ENCODE data around the gene PCDHGB6. TPM values are rescaled to one million over a fixed set of nuclear protein-coding genes. Genes with fewer than 3 reads are reported as not detected.
A peak's percentile ranks its signal among the peaks of the same experiment; 100 is the strongest.
"Not testable (repeated sequence)": the region's sequence is repeated elsewhere in the genome, so short reads cannot be mapped to it uniquely, and the experiment has no call there.

Gene PCDHGB6
- total and polyA plus RNA-seq, 2 donors, result 5.0 to 12.0 TPM

DNA sequence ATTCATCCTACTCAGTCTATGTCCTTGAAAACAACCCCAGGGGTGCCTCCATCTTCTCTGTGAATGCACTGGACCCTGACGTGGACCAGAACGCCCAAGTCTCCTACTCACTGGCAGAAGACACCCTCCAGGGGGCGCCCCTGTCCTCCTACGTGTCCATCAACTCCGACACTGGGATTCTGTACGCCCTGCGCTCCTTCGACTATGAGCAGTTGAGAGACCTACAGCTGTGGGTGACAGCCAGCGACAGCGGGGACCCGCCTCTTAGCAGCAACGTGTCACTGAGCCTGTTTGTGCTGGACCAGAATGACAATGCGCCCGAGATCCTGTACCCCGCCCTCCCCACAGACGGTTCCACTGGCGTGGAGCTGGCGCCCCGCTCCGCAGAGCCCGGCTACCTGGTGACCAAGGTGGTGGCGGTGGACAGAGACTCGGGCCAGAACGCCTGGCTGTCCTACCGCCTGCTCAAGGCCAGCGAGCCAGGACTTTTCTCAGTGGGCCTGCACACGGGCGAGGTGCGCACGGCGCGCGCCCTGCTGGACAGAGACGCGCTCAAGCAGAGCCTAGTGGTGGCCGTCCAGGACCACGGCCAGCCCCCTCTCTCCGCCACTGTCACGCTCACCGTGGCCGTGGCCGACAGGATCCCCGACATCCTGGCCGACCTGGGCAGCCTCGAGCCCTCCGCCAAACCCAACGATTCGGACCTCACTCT is 32.2 kb upstream of the PCDHGB6 start:
- WGBS, result 49% methylated on average over 43 of the region's 48 CpGs
- H3K4me1 ChIP-seq (ENCODE audit: insufficient read depth); DNase-seq (ENCODE audit: extremely low spot score): not testable (repeated sequence)

DNA sequence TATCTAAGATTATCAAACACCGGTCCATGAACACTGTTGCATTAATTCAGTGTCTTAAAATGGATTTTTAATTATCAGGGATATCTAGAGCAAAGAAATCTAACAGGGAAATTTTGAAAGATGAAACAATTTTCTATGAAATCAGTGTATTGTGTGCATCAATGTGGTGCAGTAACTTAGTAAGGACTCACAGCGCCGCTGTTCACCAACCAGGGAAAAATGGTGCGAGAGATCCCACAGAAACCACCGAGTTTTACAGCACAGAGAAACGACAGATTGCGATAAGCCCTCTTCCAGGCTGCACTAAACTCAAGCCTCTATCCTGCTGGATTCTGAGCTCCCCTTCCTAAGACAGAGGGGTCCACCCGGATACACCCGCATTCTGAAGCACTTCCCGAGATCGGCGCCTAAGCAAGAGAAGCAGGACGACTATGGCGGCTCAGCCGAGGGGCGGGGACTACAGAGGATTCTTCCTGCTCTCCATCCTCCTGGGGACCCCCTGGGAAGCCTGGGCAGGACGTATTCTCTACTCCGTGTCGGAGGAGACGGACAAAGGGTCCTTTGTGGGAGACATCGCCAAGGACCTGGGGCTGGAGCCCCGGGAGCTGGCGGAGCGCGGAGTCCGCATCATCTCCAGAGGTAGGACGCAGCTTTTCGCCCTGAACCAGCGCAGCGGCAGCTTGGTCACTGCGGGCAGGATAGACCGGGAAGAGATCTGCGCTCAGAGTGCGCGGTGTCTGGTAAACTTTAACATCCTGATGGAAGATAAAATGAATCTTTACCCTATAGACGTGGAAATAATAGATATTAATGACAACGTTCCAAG is 25.1 kb upstream of the PCDHGB6 start, which contains the start of gene PCDHGA7:
Gene PCDHGA7 (plus strand): TSS at position 274 of the 826 bp plus-strand sequence. CDS start 158 bp downstream, at position 432.
- WGBS, result 13% methylated on average over 37 of the region's 37 CpGs
- Histone ChIP-seq H3K36me3 (ENCODE audit: insufficient read depth) (peaks cover 1% of the 10 kb centered on the region), H3K27ac (ENCODE audit: low read depth) (no peak within 1 kb of the TSS), H3K4me1 (ENCODE audit: insufficient read depth) (no peaks in the 10 kb centered on the region), H3K4me3 (ENCODE audit: low read depth, low read length) (no peak within 1 kb of the TSS)
- DNase-seq (ENCODE audit: extremely low spot score), result no peak

More for the DNA sequence above, 32.2 kb upstream of the PCDHGB6 start:
- not testable (repeated sequence) for H3K4me3 ChIP-seq (ENCODE audit: low read depth, low read length); H3K36me3 ChIP-seq (ENCODE audit: insufficient read depth); H3K27ac ChIP-seq (ENCODE audit: low read depth)

DNA sequence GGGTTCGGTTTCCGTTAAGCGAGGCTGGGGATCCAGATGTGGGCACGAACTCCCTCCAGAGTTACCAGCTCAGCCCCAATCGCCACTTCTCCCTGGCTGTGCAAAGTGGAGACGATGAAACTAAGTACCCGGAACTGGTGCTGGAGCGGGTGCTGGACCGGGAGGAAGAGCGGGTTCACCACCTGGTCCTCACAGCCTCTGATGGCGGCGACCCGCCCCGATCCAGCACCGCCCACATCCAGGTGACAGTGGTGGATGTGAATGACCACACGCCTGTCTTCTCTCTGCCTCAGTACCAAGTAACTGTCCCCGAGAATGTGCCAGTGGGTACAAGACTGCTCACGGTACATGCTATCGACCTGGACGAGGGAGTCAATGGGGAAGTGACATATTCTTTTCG is 24.5 kb upstream of the PCDHGB6 start:
- 39% methylated on average over 21 of the region's 21 CpGs for WGBS
- DNase-seq (ENCODE audit: extremely low spot score), result no peak
- no peak overlapping the region for H3K4me3 ChIP-seq (ENCODE audit: low read depth, low read length)

DNA sequence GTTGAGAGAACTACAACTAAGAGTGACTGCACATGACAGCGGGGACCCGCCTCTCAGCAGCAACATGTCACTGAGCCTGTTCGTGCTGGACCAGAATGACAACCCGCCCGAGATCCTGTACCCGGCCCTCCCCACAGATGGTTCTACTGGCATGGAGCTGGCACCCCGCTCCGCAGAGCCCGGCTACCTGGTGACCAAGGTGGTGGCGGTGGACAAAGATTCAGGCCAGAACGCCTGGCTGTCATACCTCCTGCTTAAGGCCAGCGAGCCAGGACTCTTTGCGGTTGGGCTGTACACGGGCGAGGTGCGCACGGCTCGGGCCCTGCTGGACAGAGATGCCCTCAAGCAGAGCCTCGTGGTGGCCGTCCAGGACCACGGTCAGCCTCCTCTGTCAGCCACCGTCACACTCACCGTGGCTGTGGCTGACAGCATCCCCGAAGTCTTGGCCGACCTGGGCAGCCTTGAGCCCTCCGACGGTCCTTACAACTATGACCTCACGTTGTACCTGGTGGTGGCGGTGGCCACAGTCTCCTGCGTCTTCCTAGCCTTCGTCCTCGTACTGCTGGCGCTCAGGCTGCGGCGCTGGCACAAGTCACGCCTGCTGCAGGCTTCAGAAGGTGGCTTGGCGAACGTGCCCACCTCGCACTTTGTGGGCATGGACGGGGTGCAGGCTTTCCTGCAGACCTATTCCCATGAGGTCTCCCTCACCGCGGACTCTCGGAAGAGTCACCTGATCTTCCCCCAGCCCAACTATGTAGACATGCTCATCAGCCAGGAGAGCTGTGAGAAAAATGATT is 23.2 kb upstream of the PCDHGB6 start:
- no peak for DNase-seq (ENCODE audit: extremely low spot score)
- no peak overlapping the region for H3K27ac ChIP-seq (ENCODE audit: low read depth)
- no peaks in the 10 kb centered on the region for H3K36me3 ChIP-seq (ENCODE audit: insufficient read depth)
- no peak overlapping the region for H3K4me3 ChIP-seq (ENCODE audit: low read depth, low read length)
- no peaks in the 10 kb centered on the region for H3K4me1 ChIP-seq (ENCODE audit: insufficient read depth)
- 50% methylated on average over 43 of the region's 43 CpGs for WGBS

More for the DNA sequence above, 24.5 kb upstream of the PCDHGB6 start:
- H3K27ac ChIP-seq (ENCODE audit: low read depth), result no peak overlapping the region
- H3K4me1 ChIP-seq (ENCODE audit: insufficient read depth), result no peaks in the 10 kb centered on the region
- no peaks in the 10 kb centered on the region for H3K36me3 ChIP-seq (ENCODE audit: insufficient read depth)

DNA sequence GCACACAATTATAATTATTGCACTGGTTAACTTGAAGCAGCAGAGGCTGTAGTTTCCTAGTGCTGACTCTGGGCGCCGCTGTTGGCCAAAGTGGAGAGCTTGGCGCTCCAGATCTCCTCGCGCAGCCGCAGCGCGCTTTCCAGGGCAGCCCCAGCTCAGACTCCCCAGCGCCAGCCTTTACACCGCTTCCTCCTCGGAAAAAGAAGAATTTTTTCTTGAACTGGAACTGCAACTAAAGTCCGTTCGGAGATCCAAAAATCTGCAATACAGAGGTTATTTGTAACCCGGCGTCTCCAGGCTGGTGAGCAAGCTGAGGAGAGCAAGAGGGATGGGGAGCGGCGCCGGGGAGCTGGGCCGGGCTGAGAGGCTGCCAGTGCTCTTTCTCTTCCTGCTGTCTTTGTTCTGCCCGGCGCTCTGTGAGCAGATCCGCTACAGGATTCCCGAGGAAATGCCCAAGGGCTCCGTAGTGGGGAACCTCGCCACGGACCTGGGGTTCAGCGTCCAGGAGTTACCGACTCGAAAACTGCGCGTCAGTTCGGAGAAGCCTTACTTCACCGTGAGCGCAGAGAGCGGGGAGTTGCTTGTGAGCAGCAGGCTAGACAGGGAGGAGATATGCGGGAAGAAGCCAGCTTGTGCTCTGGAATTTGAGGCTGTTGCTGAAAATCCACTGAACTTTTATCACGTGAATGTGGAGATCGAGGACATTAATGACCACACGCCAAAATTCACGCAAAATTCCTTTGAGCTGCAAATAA is 20.1 kb upstream of the PCDHGB6 start, which contains the start of gene PCDHGB4:
Gene PCDHGB4 (plus strand): TSS at position 142 of the 755 bp plus-strand sequence. CDS start 187 bp downstream, at position 329.
- H3K27ac ChIP-seq (ENCODE audit: low read depth); H3K36me3 ChIP-seq (ENCODE audit: insufficient read depth); DNase-seq (ENCODE audit: extremely low spot score); H3K4me1 ChIP-seq (ENCODE audit: insufficient read depth): not testable (repeated sequence)
- 9% methylated on average over 19 of the region's 40 CpGs for WGBS
- peak within 1 kb of the TSS; percentile 23 for H3K4me3 ChIP-seq (ENCODE audit: low read depth, low read length)

DNA sequence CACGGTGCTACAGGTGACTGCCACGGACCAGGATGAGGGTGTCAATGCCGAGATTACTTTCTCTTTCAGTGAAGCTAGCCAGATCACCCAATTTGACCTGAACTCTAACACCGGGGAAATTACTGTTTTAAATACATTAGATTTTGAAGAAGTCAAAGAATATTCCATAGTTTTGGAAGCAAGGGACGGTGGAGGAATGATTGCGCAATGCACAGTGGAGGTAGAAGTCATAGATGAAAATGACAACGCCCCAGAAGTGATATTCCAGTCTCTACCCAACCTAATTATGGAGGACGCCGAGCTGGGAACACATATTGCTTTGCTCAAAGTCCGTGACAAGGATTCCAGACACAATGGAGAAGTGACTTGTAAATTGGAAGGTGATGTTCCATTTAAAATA is 19.2 kb upstream of the PCDHGB6 start:
- H3K36me3 ChIP-seq (ENCODE audit: insufficient read depth), result no peaks in the 10 kb centered on the region
- H3K27ac ChIP-seq (ENCODE audit: low read depth), result no peak overlapping the region
- H3K4me3 ChIP-seq (ENCODE audit: low read depth, low read length), result no peak overlapping the region
- DNase-seq (ENCODE audit: extremely low spot score), result no peak
- H3K4me1 ChIP-seq (ENCODE audit: insufficient read depth), result no peaks in the 10 kb centered on the region
- 46% methylated on average over 10 of the region's 10 CpGs for WGBS

DNA sequence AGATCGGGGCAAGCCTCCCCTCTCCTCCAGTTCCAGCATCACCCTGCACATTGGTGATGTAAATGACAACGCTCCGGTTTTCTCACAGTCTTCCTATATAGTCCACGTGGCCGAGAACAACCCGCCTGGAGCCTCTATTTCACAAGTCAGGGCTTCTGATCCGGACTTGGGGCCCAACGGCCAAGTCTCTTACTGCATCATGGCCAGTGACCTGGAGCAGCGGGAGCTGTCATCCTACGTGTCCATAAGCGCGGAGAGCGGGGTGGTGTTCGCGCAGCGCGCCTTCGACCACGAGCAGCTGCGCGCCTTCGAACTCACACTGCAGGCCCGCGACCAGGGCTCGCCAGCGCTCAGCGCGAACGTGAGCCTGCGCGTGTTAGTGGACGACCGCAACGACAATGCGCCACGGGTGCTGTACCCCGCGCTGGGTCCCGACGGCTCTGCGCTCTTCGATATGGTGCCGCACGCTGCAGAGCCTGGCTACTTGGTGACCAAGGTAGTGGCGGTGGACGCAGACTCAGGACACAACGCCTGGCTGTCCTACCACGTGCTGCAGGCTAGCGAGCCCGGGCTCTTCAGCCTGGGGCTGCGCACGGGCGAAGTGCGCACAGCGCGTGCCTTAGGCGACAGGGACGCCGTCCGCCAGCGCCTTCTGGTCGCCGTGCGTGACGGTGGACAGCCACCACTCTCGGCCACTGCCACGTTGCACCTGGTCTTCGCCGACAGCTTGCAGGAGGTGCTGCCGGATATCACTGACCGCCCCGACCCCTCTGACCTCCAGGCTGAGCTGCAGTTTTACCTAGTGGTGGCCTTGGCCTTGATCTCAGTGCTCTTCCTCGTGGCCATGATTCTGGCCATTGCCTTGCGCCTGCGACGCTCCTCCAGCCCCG is 18.4 kb upstream of the PCDHGB6 start:
- no peaks in the 10 kb centered on the region for H3K4me1 ChIP-seq (ENCODE audit: insufficient read depth)
- H3K36me3 ChIP-seq (ENCODE audit: insufficient read depth), result no peaks in the 10 kb centered on the region
- DNase-seq (ENCODE audit: extremely low spot score), result no peak
- WGBS, result 33% methylated on average over 77 of the region's 77 CpGs
- H3K27ac ChIP-seq (ENCODE audit: low read depth), result no peak overlapping the region
- no peak overlapping the region for H3K4me3 ChIP-seq (ENCODE audit: low read depth, low read length)

DNA sequence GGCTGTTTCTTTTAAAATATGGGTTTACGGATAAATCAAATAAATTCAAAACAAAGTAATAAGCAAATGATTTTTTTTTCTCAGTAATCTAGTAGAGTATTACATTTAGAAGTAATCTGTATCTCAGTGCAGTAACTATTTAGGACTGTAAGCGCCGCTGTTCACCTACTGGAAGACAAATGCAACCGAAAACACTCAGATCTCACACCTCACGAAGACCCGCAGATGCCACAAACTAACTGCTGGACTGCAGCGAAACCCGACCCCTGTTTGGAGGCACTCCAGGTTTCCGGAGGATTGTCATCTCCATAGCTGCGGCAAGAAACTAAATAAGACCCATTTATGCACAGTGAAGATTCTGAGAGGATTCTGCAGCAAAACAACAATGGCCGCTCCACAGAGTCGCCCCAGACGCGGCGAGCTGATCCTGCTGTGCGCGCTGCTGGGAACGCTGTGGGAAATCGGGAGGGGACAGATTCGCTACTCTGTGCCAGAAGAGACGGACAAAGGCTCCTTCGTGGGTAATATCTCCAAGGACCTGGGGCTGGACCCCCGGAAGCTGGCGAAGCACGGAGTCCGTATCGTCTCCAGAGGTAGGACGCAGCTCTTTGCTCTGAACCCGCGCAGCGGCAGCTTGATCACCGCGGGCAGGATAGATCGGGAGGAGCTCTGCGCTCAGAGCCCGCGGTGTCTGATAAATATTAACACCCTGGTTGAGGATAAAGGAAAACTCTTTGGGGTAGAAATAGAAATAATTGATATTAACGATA is 15.2 kb upstream of the PCDHGB6 start, which contains the start of gene PCDHGA8:
Gene PCDHGA8 (plus strand): TSS at position 205 of the 770 bp plus-strand sequence. CDS start 181 bp downstream, at position 386.
- Histone ChIP-seq H3K27ac (ENCODE audit: low read depth) (no peak within 1 kb of the TSS), H3K4me1 (ENCODE audit: insufficient read depth) (no peaks in the 10 kb centered on the region), H3K4me3 (ENCODE audit: low read depth, low read length) (no peak within 1 kb of the TSS), H3K36me3 (ENCODE audit: insufficient read depth) (no peaks in the 10 kb centered on the region)
- 25% methylated on average over 38 of the region's 38 CpGs for WGBS
- no peak for DNase-seq (ENCODE audit: extremely low spot score)

DNA sequence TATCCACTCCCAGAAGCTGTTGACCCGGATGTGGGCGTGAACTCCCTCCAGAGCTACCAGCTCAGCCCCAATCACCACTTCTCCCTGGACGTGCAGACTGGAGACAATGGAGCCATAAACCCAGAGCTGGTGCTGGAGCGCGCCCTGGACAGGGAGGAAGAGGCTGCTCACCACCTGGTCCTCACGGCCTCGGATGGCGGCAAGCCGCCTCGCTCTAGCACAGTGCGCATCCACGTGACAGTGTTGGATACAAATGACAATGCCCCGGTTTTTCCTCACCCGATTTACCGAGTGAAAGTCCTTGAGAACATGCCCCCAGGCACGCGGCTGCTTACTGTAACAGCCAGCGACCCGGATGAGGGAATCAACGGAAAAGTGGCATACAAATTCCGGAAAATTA is 14.6 kb upstream of the PCDHGB6 start:
- H3K4me3 ChIP-seq (ENCODE audit: low read depth, low read length), result no peak overlapping the region
- H3K4me1 ChIP-seq (ENCODE audit: insufficient read depth), result no peaks in the 10 kb centered on the region
- no peaks in the 10 kb centered on the region for H3K36me3 ChIP-seq (ENCODE audit: insufficient read depth)
- 32% methylated on average over 21 of the region's 21 CpGs for WGBS
- no peak overlapping the region for H3K27ac ChIP-seq (ENCODE audit: low read depth)
- DNase-seq (ENCODE audit: extremely low spot score), result no peak

DNA sequence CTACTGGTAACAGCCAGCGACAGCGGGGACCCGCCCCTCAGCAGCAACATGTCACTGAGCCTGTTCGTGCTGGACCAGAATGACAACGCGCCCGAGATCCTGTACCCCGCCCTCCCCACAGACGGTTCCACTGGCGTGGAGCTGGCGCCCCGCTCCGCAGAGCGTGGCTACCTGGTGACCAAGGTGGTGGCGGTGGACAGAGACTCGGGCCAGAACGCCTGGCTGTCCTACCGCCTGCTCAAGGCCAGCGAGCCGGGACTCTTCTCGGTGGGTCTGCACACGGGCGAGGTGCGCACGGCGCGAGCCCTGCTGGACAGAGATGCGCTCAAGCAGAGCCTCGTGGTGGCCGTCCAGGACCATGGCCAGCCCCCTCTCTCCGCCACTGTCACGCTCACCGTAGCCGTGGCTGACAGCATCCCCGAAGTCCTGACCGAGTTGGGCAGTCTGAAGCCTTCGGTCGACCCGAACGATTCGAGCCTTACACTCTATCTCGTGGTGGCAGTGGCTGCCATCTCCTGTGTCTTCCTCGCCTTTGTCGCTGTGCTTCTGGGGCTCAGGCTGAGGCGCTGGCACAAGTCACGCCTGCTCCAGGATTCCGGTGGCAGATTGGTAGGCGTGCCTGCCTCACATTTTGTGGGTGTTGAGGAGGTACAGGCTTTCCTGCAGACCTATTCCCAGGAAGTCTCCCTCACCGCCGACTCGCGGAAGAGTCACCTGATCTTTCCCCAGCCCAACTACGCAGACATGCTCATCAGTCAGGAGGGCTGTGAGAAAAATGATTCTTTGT is 13.2 kb upstream of the PCDHGB6 start:
- 37% methylated on average over 43 of the region's 53 CpGs for WGBS
- not testable (repeated sequence) for H3K4me3 ChIP-seq (ENCODE audit: low read depth, low read length)

More for the DNA sequence above, 13.2 kb upstream of the PCDHGB6 start:
- DNase-seq (ENCODE audit: extremely low spot score); H3K36me3 ChIP-seq (ENCODE audit: insufficient read depth); H3K4me1 ChIP-seq (ENCODE audit: insufficient read depth); H3K27ac ChIP-seq (ENCODE audit: low read depth): not testable (repeated sequence)
